Left lobe of liver (tissue), 2 donors: ENCODE data around the gene TIPRL. TPM values are rescaled to one million over a fixed set of nuclear protein-coding genes. Genes with fewer than 3 reads are reported as not detected.

Experiments used
- ATAC-seq: fragments of 200-7000 bp; cut with Tn5 transposase; one replicate; pipeline ENCODE4 v1.9.1; 2020; ENCODE audit warnings: mild to moderate bottlenecking, moderate library complexity
- DNase-seq: peaks from one replicate; pipeline ENCODE4 v3.0.0-alpha.2; 2020; ENCODE audit warnings: low spot score
- total RNA-seq: library from RNA; stranded (reverse); gene quantifications from one replicate; pipeline ENCODE4 v1.2.1, GENCODE V29; 2021
- donor health status: DM: no; HTN: no; CAD: no; lungs with moderate emphysema.
- donor health status: DM: no; HTN: yes; CAD: no.

Gene TIPRL
- total RNA-seq, 1 donor from 2014 or later: 10.9 TPM

- DNase-seq (no peak), ATAC-seq (no peak)
Measured at GRCh38 chr1:168245042-168245441, 66.3 kb downstream of the TIPRL start.

DNA sequence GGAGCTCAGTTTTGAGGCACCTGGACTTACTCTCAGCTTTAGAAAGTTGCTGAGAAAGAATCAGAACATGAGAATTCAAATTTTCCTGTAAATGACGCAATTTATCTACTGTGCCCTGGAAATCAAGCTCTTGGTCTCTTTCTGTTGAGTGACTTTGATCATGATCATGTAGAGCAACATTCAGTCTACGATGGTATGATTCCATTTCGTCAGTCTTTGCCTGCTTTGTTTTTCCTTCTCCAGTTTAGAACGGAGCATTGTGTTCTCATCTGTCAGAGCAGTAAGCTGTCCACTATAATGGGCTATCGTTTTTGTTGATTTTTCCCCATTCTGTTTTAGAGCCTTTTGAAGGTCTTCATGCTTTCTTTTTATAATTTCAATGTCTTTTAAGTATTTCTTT is 67.7 kb downstream of the TIPRL start:
- ATAC-seq (no peak), DNase-seq (no peak)

Other genes starting within 250 kb of the TIPRL start
- gene DCAF6, start 242.3 kb upstream of the TIPRL start, total RNA-seq: 49.0 TPM
- 158 TPM for gene MPC2, start 241.9 kb upstream of the TIPRL start, total RNA-seq
- 0.38 TPM for gene GPR161, start 42.0 kb upstream of the TIPRL start, total RNA-seq
- 32.0 TPM for gene SFT2D2, start 47.0 kb downstream of the TIPRL start, total RNA-seq
- 1.0 TPM for gene TBX19, start 101.9 kb downstream of the TIPRL start, total RNA-seq